ENCODE data around the gene KIFC3. TPM values are rescaled to one million over a fixed set of nuclear protein-coding genes. Genes with fewer than 3 reads are reported as not detected.
A peak's percentile ranks its signal among the peaks of the same experiment; 100 is the strongest.

Gene KIFC3
- total RNA-seq, 3 donors from 2014 or later = 15.7 to 36.1 (median 35.1) TPM

GRCh38 chr16:57801809-57802340, 416 bp downstream of the KIFC3 start:
- H3K9me3 ChIP-seq = no peaks in the 10 kb centered on the region
- intact Hi-C loops (cut with DNase I; ENCODE audit: low total_unique reads) = no loop called here
- peak overlapping the region; percentile 57 to 72 (median 62) for H3K4me3 ChIP-seq
- peaks cover 0 to 12% of the 10 kb centered on the region in 2 donors for H3K4me1 ChIP-seq
- H3K27ac ChIP-seq = peak overlapping the region; percentile 84
- no peaks in the 10 kb centered on the region for H3K27me3 ChIP-seq
- DNase-seq (ENCODE audit: low spot score in 2 of 2) = no peak
- TF ChIP-seq, protein P1, sequence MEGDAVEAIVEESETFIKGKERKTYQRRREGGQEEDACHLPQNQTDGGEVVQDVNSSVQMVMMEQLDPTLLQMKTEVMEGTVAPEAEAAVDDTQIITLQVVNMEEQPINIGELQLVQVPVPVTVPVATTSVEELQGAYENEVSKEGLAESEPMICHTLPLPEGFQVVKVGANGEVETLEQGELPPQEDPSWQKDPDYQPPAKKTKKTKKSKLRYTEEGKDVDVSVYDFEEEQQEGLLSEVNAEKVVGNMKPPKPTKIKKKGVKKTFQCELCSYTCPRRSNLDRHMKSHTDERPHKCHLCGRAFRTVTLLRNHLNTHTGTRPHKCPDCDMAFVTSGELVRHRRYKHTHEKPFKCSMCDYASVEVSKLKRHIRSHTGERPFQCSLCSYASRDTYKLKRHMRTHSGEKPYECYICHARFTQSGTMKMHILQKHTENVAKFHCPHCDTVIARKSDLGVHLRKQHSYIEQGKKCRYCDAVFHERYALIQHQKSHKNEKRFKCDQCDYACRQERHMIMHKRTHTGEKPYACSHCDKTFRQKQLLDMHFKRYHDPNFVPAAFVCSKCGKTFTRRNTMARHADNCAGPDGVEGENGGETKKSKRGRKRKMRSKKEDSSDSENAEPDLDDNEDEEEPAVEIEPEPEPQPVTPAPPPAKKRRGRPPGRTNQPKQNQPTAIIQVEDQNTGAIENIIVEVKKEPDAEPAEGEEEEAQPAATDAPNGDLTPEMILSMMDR (IDR thresholded peaks at IDR 0.05) = no peak
- TF ChIP-seq POLR2AphosphoS5 (IDR thresholded peaks at IDR 0.05) = no peak
- no peak for TF ChIP-seq POLR2A (IDR thresholded peaks at IDR 0.05)
- no peaks in the 10 kb centered on the region for H3K36me3 ChIP-seq

- intact Hi-C loops (cut with DNase I; ENCODE audit: low total_unique reads) = no loop called here
- DNase-seq (ENCODE audit: low spot score in 2 of 2) = no peak
- peak overlapping the region; percentile 84 for H3K27ac ChIP-seq
- peak overlapping the region; percentile 57 to 72 (median 62) for H3K4me3 ChIP-seq
- no peaks in the 10 kb centered on the region for H3K9me3 ChIP-seq
- TF ChIP-seq, protein P1 (IDR thresholded peaks at IDR 0.05) = no peak
- no peak for TF ChIP-seq POLR2AphosphoS5 (IDR thresholded peaks at IDR 0.05)
- TF ChIP-seq POLR2A (IDR thresholded peaks at IDR 0.05) = no peak
- H3K36me3 ChIP-seq = no peaks in the 10 kb centered on the region
- H3K27me3 ChIP-seq = no peaks in the 10 kb centered on the region
- peaks cover 0 to 12% of the 10 kb centered on the region in 2 donors for H3K4me1 ChIP-seq
These were observed 1.0 kb downstream of the KIFC3 start for GRCh38 chr16:57801098-57801808.

- Histone ChIP-seq H3K27ac (peak overlapping the region; percentile 84), H3K9me3 (no peaks in the 10 kb centered on the region), H3K27me3 (no peaks in the 10 kb centered on the region), H3K4me1 (peaks cover 0 to 12% of the 10 kb centered on the region in 2 donors), H3K4me3 (peak overlapping the region in 2 of 3 donors; percentile 4 to 57), H3K36me3 (no peaks in the 10 kb centered on the region)
- intact Hi-C loops (cut with DNase I; ENCODE audit: low total_unique reads) = no loop called here
- no peak for DNase-seq (ENCODE audit: low spot score in 2 of 2)
- TF ChIP-seq, protein P1 (IDR thresholded peaks at IDR 0.05) = no peak
- TF ChIP-seq POLR2AphosphoS5 (IDR thresholded peaks at IDR 0.05) (no peak), POLR2A (IDR thresholded peaks at IDR 0.05) (no peak)
These were observed 1.8 kb downstream of the KIFC3 start for GRCh38 chr16:57800200-57801097.

DNA sequence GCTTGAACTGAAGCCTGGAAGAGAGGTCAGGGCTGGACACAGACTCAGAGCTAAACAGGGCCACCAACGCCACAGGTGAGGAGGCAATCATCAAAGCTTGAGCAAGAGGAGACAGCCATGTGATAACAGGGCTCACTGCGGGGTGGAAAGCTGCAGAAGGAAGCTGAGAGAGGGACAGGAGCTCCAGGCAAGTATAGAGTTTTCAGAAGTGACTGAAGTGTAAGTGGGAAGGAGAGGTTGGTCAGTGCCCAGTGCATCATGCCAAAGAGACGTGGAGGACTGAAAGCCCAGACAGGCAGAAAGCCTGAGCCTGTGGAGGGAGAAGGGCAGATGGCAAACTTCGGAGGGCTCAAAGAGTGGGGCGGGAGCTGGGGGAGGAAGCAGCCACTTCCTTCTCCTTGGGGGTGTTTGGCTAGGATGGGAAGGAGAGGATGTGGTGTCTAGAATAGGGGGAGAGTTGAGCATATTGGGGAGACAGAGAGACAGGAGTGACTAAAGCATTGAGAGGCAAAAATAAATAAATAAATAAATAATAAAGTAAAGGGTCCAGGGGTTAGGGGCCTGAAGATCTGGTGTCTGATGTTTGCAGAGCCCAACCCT, 2.6 kb downstream of the KIFC3 start:
- intact Hi-C loops (cut with DNase I; ENCODE audit: low total_unique reads) = no loop called here
- H3K27me3 ChIP-seq = no peaks in the 10 kb centered on the region
- no peak for DNase-seq (ENCODE audit: low spot score in 2 of 2)
- peak overlapping the region in 1 of 2 donors; percentile 95 for H3K27ac ChIP-seq
- H3K36me3 ChIP-seq = no peaks in the 10 kb centered on the region
- no peaks in the 10 kb centered on the region for H3K9me3 ChIP-seq
- no peak overlapping the region for H3K4me3 ChIP-seq
- peaks cover 0 to 12% of the 10 kb centered on the region in 2 donors for H3K4me1 ChIP-seq
- no peak for TF ChIP-seq POLR2AphosphoS5 (IDR thresholded peaks at IDR 0.05)
- TF ChIP-seq, protein P1 (IDR thresholded peaks at IDR 0.05) = no peak
- TF ChIP-seq POLR2A (IDR thresholded peaks at IDR 0.05) = no peak

All from breast epithelium (tissue), 4 donors.